ENCODE measurements around the gene VPS51.
A peak's percentile ranks its signal among the peaks of the same experiment; 100 is the strongest.
"Not testable (repeated sequence)": the region's sequence is repeated elsewhere in the genome, so short reads cannot be mapped to it uniquely, and the experiment has no call there.

Gene VPS51

GRCh38 chr11:65136515-65137096 is 40.6 kb downstream of the VPS51 start:
- no peak for DNase-seq

- no peak for DNase-seq
These were observed 46.0 kb downstream of the VPS51 start for GRCh38 chr11:65141896-65142494.

- DNase-seq: no peak
These were observed 51.5 kb downstream of the VPS51 start for GRCh38 chr11:65147352-65148075.

- no peak for DNase-seq
These were observed 52.6 kb downstream of the VPS51 start for GRCh38 chr11:65148657-65149056.

GRCh38 chr11:65150131-65150508 is 54.1 kb downstream of the VPS51 start:
- DNase-seq: not testable (repeated sequence)

- peak; percentile 27 for DNase-seq
These were observed 54.7 kb downstream of the VPS51 start for GRCh38 chr11:65150509-65151299.

- no peak for DNase-seq
These were observed 55.4 kb downstream of the VPS51 start for GRCh38 chr11:65151331-65151899.

GRCh38 chr11:65152122-65152521 is 56.1 kb downstream of the VPS51 start:
- no peak for DNase-seq

GRCh38 chr11:65156256-65156655 is 60.2 kb downstream of the VPS51 start:
- no peak for DNase-seq

- DNase-seq: no peak
These were observed 60.9 kb downstream of the VPS51 start for GRCh38 chr11:65156926-65157325.

- DNase-seq: no peak
These were observed 61.3 kb downstream of the VPS51 start for GRCh38 chr11:65157336-65157735.

- no peak for DNase-seq
These were observed 63.0 kb downstream of the VPS51 start for GRCh38 chr11:65159012-65159411.

- no peak for DNase-seq
These were observed 64.6 kb downstream of the VPS51 start for GRCh38 chr11:65160643-65161042.

All from NCI-H446 treated with DMSO at 0.1 percent for 48 hours (cell line).